Activated T-cell treated with anti-CD3 and anti-CD28 coated beads for 24 hours (primary cell): ENCODE results near the gene RSPH1.

Experiments
- DNase-seq: peaks from one replicate; pipeline ENCODE4 v3.0.0-alpha.2; 2020; ENCODE audit warnings: low read depth

The RSPH1 gene

DNA sequence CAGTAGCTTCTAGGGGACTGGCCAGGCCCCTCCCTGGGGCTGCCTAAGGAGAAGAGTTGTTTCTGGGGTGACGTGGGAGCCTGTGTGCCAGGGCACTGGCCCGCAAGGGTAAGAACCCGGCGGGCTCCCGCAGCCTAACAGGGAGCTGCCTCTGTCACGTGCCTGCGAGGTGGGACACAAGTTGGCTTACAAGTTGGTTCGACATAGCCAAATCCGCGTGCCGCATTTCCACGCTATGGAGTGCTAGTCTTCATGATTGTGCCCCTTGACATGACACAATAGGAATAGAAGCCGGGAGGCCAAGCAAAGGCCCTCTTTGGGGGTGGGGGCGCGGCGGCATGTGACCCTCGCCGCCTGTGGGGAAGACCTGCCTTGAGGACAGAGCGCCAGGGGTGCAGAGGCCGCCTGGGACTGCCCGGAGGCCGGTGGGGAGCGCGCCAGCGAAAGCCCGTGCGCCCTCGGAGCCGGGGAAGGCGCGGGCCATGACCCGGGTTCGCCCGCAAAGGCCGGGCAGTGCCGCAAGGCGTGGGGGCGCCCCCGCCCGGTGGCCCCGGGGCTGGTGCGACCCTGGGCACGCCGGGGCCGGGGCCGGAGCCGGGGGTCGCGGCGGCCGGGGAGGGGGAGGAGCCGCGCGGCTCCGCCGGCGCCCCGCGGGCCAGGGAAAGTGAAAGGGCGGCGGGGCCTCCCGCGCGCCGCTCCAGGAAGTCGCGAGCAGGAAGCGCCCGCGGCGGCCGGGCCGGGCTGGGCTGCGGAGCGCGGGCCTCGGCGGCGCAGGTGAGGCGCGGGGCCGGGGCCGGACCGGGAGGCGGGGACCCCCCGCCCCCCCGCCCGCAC lies 17.3 kb upstream of the RSPH1 start, which contains the start of gene SLC37A1:
TSS of gene SLC37A1 (plus strand) at position 702 of the 834 bp plus-strand sequence. CDS start 4,603 bp downstream, outside the sequence.
- DNase-seq = no peak

DNA sequence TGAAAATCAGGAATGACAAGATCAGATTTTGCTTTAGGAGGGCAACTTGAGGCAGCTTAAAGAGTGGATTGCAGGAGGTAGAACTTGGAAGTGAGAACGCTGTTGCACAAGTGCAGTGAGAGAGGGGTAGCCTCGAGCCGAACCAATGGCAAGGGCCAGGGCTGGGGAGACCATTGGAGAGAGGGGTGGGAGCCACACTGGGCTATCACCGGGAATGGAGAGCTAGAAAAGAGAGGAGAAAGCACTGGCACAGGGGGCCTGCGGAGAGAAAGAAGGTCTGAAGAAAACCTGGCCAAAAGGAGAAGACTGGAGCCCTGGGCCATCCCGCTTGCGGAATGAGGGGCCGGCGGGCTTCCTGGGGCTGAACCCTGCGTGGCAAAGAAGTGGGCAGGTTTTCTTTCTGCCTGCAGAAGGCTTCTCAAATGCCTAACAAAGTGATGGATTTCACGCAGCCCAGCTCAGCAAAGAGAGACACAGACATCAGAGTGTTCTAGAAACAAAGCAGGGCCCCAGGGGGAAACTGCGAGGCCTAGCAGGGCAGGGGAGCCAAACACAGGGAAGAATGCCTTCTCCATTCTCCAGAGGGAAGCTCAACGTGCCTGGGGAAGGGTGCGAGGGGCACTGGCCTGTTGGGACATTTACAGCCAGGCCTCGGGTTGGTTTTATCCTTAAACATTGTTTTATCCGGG lies 16.5 kb upstream of the RSPH1 start:
- DNase-seq = no peak

DNA sequence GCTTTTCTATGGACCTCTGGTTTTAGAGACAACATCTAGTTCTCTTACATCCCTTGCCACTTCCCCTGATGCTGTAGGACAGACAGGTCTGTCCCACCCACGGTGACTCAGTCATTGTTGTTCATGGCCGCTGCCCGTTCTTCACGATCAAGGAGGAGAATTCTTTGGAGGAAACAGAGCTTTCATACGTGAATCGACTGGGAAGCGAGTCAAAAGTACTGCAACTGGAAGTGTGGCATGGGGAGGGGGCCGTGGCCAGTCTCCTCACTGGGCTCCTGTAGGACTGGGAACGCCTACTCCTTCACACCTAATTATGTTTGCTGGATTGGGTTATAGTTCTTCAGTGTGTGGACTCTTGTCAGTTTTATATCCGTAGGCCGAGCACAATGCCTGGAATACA lies 13.2 kb upstream of the RSPH1 start:
- no peak for DNase-seq

DNA sequence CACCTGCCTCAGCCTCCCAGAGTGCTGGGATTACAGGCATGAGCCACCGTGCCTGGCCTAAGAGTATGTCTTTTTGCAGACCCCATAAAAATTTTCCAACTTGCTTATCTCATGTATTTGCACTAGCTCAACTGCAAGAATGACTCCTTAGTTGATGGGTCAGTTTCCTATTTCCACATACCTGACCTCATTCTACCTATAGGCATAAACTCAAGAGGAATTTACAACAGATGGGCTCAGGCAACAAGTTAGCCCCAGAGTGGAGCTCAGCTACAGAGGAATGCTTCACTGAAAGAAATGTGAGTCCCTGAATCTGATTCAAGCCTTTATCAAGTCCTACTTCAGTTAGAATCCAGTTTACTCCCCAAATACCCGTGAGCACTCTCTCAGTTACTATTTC lies 12.3 kb upstream of the RSPH1 start:
- DNase-seq = no peak

DNA sequence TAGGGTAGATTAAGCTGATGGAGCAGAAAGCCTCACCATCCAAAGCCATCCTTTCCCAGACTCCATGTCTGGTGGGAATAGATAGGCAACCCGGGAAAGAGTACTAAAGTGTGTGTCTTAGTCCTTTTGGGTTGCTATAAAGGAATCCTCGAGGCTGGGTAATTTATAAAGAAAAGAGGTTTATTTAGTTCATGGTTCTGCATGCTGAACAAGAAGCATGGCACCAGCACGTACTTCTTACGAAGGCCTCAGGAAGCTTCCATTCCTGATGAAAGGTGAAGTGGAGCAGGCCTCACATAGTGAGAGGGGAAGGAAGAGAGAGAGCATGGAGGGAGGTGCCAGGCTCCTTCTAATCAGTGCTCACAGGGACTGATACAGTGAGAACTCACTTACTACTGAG lies 11.4 kb upstream of the RSPH1 start:
- no peak for DNase-seq

DNA sequence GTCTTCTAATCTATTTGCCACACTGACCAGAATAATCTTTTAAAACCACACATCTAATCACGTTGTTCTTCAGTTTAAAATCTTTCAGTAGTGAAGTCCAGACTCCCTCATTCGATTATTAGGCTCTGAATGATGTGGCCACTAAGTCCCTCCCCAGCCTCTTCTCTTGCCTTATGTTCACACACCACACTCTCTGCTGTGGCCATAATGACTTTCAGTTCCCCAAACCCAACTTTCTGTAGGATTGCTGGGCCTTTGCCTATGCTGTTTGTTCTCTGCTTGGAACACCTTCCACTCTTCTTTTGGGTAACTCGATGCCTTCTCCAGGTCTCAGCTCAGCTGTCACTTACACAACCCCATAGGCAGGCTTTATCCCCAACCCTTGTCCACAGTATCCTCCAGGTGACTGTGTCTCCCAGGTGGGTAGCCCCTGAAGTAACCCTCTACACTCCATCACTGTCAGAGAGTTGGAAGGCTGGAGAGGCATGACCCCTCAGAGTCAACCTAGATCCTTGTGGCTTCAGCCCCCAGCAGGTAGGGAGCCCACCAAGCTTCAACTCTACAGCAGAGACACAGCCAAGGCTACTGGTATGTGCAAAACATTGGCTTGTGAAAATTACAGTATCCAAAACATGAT lies 9.2 kb upstream of the RSPH1 start:
- no peak for DNase-seq

DNA sequence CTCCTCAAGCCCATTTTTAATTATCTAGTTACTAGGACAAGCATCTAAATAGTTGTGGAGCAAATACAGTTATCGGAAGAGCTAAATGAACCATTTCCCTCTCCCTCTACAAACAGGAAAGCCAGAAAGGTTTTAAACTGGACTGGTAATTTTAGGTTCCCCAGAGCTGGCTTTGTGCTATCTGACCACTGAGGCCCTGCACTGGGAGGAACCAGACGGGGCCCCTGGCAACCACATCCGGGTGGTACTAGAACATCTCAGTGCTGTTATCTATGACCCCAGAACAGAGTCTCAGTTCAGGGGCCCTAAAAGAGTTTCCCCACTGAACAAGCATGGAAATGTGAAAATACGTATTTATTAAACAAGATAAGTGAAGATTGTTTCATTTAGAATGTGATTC lies 7.7 kb upstream of the RSPH1 start:
- no peak for DNase-seq

DNA sequence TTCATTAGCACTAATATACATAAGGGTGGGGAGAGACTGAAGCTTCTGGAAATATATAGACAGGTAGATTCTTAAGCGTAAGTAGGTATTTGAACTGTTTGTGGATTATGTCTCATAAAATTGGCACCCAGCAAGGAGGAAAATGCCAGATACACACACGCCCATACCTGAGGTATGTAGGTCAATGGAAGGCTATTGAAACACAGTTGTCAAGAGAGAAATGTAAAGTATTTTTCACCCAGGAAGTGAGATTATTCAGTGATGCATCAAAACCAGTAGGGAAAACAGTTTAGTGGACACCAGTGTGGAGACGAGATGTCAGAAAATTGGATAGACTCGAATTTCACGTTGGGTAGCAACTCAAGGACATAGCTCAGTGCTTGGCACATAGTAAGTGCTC lies 4.7 kb upstream of the RSPH1 start:
- no peak for DNase-seq

DNA sequence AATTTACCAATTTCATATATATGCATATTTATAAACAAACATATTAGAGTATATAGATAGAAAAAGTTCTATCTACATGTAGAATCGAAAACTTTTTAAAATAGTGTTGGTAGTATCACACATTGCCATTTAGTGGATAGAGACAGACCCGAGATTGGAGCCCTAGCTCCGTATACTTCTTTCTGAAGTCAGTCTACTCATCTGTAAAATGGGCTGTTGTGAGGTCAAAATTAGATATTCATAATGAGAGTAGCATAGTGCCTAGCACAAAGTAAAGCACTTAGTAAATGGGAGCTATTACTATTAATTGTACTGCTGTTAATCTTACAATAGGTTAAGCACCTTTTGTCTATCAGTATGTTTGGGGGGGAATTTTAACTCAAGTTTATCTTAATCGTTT lies 4.2 kb upstream of the RSPH1 start:
- DNase-seq = no peak

DNA sequence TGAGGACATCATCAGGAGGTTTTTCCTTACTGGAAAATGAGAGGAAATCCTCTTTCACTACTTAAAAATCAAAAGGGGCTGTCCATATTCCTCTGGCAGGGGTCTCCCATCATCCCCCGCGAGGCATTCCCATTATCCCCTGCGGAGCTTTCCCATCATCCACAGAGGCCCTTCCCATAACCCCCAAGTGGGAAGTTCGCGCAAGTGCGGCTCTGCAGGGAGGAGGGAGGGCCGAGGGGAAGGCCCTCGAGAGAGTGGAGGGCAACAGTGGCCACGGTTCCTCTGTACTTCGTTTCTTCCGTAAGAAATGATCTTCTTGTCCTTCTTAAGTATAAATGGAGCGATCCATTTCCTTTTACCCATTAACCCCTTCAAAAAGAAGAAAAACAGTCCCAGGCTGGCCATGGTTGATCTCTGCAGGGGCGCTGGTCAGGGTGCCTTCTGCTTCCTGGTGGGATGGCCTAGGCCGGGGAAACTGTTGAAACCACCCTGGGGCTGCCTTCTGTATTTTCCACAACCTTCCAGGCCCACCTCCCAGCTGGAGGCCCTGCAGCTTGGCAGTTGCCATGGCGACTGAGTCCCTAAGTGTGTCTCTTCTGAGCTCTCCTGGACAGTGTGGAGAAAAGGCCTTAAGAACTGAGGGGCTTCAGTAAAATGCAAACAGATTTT lies 3.6 kb upstream of the RSPH1 start:
- no peak for DNase-seq

DNA sequence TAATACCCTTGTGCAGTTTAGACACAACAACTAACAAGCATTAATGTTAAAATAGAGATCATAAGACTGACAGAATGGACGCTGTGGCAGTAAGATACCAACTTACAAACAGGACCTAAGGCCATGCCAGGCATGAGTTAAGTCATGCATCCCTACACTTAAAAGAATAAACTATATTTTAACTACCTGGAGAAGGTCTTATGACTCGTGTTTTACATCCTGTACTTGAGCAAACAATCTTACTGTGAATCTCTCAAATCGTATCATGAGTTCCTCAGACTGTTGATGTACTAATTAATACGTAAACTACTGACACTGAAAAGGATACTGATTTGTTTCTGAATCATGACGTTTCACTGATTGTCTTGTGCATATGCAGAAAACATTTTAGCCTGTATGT lies 2.0 kb upstream of the RSPH1 start:
- DNase-seq = no peak

DNA sequence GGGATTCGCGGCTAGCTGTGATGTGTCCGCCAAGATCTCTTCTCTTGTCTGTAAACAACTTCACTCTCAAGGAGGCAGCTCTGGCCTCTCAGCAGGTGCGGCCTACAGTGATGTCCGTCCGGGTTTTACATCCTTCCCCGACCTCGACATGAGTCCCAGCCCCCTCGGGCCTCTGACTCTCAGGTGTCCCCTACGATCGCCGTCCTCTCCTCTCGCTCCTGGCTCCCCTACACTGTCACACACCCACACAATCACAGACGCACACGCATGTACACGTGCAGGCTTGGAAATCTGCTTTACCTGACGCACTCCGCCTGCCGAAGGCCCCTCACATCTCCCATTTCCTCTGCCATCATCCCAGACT lies 797 bp upstream of the RSPH1 start:
- DNase-seq = no peak

DNA sequence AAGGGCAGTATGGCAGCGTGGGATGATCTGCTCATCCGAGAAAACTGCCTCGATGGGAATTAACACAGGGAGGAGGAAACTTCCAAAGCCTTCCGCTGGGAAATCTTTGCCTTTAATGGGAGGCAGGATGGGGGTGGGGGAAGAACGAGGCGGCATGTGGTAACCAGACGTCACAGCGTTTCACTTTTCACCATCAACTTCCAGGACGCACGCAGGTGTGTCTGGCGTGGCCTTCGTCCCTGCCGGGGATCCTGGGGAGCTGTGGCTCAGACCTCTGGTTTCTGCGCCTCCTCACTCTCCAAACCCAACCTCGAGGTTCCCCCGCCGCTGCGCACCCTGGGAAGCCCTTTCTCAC lies 282 bp downstream of the RSPH1 start:
- no peak for DNase-seq

DNA sequence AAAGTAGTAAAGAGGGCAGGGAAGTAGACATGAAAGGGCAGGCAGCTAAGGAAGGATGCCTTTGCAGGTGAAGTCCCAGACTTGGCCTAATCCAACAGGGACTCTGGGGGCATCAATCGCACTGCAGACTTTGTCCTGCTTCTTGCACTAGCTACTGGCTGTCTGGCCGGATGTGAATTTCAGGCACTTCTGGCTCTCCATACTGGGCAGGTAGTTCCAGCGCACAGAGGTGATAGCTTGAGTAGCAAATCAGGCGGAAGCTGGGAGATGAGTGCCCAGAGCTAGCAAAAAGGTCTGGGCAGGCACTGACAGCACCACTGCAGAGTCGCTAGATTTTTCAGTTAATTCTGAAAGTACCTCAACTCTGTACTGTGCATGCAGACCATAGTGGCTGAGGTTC lies 997 bp downstream of the RSPH1 start:
- no peak for DNase-seq

DNA sequence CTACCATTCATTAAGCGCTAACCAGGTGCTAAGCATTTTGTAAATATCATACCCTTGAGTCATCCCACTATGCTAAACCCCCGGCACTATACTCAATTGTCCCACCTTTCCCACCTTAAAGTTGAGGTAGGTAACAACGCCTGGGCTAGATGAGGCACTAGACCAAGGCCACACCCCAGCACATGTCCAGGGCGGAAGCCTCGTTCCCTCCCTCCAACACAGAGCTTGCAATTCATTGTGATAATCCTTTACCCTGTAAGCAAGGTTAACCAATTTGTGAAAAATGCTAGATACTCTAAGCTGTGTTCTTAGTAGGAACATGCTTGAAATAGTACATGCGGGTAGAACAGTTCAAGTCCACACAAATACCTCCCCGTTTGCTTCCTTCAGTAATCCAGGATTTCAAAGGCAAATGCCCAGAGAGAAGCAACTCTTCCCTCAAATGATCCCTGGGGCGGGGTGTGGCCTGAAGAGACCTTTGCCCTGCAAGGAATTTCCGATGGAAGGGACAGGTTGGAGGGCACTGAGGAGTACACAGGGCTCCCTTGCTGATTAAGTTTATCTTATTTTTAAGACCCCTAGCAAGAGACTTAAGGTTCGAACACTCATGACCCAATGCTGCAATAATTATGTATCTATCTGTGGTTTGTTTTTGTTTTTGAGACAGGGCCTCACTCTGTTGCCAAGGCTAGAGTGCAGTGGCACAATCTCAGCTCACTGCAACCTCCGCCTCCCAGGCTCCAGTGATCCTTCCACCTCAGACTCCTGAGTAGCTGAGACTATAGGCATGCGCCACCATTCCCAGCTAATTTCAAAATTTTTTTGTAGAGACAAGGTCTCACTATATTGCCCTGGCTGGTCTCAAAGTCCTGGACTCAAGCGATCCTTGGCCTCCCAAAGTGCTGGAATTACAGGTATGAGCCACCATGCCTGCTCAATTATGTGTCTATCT lies 2.6 kb downstream of the RSPH1 start:
- no peak for DNase-seq

DNA sequence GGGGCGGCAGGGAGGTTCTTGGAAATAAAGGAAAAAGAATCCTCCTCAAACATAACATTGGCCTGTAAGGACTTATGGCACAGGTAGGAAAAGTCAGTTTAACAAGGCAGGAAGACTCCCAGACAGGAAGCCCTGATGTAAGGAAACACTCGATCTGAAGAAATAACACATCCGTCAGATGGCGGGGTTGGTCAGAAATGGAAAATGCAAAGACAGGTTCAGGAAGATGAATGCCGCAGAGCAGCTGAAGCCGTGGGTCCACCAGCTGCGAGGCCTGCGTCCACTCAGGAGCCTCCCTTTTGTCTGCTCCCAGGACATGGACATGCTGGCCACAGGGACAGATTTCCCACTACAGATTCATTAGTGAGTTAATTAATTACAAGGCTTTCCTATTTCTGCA lies 3.8 kb downstream of the RSPH1 start:
- no peak for DNase-seq

DNA sequence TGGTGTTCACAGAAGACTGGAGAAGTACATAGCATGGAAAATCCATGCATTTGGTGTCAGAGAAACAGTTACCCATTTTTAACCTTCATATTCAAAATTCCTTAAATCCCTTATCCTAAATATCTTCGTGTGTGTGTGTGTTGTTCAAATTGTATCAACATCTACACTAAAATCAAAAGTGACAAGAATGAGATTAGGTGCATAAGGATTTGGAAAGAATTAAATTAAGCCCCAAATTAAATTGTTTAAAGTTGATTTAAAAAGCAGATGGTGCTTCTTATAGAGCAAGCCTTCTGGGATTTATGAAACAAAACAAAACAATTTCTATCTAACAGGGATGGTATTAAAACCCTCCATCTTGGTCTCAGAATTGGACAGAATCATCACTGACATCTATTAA lies 4.7 kb downstream of the RSPH1 start:
- DNase-seq = no peak

DNA sequence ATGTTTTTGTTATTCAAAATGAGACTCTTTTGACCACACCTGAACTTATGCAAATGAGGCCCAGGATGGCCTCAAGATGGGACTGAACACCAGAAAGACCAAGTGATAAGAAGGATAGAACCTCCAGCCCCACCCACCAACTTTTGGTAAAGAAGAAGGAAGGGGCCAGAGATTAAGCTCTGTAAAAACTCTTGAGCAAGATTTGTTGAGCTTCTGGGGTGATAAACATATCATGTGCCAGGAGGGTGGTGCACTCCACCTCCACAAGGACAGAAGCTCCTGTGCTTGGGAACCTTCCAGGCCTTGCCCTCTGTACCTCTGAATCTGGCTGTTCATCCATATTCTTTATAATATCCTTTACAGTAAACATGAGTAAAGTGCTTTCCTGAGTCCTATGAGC lies 5.3 kb downstream of the RSPH1 start:
- DNase-seq = no peak

DNA sequence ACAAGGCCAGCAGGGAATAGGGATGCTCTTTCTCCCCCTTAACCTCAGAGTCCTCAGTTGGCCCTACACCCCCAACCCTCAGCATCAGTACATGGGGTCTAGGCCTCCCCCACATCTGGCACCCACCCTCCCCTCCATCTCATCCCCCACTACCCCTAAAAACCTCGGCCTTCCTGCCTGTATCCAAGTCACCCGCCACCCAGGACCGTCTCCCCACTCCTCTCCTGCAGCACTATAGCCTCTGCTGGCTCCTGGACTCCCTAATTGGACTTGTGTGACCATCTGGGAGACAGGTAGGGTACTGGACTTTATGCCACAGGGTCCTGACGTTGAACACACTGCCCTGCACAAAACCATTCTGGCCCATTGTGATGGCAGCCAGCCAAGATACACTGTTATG lies 6.0 kb downstream of the RSPH1 start:
- no peak for DNase-seq

DNA sequence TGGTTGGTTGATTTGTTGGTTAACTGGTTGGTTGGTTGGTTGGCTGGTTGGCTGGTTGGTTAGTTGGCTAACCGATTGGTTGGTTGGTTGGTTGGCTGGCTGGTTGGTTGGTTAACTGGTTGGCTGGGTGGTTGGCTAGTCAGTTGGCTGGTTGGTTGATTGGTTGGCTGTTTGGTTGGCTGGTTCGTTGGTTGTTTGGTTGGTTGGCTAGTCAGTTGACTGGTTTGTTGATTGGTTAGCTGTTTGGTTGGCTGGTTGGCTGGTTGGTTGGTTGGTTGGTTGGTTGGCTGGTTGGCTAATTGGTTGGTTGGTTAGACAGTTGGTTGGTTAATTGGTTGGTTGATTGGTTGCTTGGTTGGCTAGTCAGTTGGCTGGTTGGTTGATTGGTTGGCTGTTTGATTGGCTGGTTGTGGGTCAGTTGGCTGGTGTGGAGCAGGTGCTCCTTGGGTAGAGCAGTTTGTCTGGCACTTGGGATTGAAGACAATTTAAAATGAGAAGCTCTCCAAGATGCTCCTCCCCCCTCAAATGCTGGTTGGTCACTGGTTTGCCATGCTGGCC lies 6.9 kb downstream of the RSPH1 start:
- DNase-seq = no peak

DNA sequence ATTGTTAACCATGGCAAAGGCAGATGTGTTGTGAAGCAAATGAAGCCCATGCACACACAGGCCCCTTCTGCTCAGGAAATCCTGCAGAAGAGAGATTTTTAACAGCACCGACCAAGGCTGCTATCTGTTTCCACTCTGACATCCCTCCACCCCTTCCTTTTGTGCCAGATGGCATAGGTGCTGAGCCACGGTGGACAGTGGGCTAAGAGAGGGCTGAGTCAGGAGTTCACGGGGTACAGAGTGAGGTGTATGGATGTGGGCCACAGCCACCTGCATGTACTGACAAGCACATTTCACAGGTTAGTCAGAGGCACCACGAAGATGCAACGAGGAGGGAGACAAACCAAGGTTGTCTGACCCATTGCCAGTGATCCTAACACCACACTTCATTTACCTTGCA lies 9.5 kb downstream of the RSPH1 start:
- DNase-seq = no peak
